GM21825 (cell line): ENCODE results near the gene AP1G2.
"Not testable (repeated sequence)": the region's sequence is repeated elsewhere in the genome, so short reads cannot be mapped to it uniquely, and the experiment has no call there.

ENCODE experiments used
- ATAC-seq: cut with Tn5 transposase; IDR thresholded peaks from one replicate; pipeline ENCODE4 v1.9.1; 2021; ENCODE audit warnings: mild to moderate bottlenecking, moderate library complexity; ENCODE audit not compliant: unreplicated experiment

Gene AP1G2, protein sequence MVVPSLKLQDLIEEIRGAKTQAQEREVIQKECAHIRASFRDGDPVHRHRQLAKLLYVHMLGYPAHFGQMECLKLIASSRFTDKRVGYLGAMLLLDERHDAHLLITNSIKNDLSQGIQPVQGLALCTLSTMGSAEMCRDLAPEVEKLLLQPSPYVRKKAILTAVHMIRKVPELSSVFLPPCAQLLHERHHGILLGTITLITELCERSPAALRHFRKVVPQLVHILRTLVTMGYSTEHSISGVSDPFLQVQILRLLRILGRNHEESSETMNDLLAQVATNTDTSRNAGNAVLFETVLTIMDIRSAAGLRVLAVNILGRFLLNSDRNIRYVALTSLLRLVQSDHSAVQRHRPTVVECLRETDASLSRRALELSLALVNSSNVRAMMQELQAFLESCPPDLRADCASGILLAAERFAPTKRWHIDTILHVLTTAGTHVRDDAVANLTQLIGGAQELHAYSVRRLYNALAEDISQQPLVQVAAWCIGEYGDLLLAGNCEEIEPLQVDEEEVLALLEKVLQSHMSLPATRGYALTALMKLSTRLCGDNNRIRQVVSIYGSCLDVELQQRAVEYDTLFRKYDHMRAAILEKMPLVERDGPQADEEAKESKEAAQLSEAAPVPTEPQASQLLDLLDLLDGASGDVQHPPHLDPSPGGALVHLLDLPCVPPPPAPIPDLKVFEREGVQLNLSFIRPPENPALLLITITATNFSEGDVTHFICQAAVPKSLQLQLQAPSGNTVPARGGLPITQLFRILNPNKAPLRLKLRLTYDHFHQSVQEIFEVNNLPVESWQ

DNA sequence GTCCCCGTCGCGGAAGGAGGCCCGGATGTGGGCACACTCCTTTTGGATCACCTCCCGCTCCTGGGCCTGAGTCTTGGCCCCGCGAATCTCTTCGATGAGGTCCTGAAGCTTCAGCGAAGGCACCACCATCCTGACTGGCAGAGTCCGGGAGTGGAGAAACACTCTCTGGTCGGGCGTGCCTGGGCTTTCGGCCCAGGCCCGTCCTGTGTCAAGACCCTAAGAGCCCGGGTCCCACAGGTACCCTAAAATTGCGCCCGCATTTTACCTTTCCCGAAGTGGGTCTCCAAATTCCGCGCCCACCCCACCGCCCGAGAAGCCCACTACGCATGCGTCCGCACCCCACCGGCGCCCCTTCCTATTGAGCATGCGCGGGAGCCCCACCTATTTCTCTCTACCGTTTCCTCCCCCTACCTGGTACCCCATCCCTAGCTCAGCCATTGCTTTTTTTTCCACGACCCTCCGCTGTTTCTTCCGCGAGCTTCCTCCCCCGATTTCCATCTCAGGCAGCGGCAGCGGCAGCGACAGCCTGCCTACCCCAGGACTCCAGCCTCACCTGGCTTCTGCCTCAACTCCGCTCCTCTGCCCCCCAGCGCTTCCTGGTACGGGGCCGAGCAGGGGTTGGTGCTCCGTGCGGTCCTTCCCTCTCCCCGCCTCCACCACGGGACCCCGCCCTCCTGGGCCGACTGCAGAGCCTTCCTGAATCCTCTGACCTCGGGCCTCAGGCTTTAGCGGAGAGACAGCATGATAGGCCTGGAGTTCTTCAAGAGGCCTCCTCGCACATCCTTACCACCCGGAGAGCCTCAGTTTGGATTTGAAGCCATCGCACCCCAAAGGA, at the start of gene AP1G2:
Gene AP1G2, minus strand, starts transcription at position 606 of the 835 bp plus-strand sequence. Its CDS starts 477 bp downstream, at position 129.
- peak; percentile 81 for ATAC-seq

DNA sequence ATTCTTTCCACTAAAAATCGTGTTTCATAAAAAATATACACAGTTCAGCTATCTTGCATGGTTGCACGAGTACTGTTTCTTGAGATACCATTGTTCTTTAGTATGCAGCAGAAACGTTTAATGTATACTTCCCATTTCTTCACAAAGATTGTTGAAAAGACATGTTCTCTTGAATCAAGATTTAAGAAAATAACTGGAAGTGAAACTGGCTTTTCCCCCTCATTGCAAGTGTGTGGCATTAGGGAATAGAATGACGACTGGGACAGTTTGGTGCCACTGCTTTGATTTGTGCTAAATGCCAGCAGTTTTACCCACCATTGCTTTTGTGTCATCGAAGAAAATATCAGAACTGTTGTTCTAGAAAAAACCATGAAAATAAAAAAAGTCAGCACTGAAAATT, 48.3 kb upstream of the AP1G2 start:
- ATAC-seq = no peak

DNA sequence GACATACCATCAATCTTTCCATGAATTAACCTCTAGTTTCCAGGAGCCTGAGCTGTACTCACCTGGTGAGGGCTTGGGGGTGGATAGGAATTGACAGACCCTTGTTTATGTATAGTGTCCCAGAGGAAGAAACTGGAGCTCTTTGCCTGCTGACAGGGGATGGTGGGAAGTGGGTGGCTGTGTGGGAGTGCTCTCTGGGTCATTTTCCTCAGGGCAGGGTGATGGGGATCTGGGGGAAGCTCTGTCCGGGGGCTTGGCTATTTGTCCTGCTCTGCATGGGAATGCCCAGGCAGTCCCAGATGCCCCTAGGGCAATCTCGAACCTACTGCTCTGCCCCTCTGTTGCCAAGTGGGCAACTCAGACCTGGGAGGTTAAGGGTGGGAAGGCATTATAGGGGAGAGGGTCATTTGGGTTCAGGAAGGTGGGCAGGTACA, 46.8 kb upstream of the AP1G2 start:
- no peak for ATAC-seq

DNA sequence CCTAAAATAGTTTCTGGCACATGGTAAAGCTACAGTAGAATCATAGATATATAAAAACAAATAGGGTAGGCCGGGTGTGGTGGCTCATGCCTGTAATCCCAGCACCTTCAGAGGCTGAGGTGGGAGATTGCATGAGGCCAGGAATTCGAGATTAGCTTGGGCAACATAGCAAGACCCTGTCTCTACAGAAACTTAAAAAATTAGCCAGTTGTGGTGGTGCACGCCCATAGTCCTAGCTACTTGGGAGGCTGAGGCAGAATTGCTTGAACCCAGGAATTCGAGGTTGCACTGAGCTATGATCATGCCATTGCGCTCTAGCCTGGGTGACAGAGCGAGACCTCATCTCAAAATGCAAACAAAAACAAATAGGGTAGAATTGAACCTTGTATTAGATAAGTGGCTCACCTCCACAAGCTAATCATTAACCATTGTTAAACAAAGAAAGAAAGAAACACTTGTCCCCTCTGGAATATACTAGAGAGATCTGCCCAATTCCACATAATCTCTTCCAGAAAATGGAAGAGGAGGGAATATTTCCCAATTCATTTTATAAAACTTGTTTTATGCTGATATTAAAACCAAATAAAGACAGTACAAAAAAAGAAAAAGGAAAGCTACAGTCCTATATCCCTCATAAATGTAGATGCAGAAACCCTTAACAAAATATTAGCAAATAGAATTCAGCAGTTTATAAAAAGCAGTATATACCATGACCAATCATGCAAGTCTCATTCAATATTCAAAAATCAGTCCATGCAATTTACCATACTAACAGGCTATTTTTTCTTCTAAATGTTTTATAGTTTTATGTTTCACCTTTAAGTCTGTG, 45.9 kb upstream of the AP1G2 start:
- no peak for ATAC-seq

DNA sequence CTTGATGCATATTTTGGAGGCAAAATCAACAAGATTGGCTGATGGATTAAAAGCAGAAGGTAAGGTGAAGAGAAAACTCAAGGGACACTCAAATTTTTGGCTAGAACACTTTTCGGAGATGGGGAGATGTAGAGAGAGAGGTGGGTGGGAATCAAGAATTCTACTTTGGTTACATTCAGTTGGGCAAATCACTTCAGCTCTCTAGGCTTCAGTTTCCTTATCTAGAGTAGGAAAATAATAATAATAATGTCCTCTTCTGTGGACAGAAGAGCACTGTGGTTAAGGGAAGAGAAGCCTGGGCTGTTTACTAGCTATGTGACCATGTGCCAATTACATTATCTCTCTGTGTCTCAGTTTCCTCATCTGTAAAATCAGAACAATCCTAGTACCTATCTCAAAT, 45.2 kb upstream of the AP1G2 start:
- no peak for ATAC-seq

DNA sequence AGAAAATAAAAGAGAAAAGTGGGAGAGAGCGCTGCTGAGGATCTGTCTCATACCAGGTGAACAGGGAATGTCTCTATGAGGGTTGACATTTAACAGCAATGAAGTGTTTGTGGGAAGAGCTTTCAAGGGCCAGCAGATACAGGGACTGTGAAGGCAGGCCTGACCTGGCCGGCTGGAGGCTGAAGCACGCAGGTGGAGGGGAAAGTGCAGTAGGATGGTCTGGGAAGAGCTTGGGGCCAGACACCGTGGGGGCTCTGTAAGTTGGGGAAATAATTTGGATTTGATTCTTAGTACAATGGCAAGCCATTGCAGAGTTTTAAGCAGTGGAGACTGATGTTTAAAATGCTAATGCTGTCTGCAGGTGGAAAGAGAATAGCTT, 44.8 kb upstream of the AP1G2 start:
- ATAC-seq = no peak

DNA sequence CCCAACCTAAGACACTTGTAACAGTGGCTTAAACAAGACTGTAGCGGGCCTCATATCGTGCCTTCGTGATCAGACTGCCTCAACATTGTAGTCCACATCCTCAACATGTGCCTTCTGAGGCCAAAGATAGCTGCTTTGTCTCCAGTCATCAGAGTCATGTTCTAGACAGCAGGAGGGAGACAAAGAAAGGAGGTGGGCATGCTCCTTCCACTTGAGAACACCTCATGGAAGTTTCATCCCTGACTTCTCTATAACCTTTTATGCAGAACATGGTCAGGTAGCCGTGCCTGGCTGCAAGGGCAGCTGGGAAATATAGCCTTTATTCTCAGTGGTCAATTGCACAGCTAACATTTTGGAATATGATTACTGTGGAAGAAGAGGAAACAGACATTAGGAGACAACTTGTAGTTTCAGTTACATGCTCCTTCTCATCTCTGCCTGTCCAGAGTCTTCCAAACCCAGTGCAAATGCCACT, 43.3 kb upstream of the AP1G2 start:
- ATAC-seq = no peak

DNA sequence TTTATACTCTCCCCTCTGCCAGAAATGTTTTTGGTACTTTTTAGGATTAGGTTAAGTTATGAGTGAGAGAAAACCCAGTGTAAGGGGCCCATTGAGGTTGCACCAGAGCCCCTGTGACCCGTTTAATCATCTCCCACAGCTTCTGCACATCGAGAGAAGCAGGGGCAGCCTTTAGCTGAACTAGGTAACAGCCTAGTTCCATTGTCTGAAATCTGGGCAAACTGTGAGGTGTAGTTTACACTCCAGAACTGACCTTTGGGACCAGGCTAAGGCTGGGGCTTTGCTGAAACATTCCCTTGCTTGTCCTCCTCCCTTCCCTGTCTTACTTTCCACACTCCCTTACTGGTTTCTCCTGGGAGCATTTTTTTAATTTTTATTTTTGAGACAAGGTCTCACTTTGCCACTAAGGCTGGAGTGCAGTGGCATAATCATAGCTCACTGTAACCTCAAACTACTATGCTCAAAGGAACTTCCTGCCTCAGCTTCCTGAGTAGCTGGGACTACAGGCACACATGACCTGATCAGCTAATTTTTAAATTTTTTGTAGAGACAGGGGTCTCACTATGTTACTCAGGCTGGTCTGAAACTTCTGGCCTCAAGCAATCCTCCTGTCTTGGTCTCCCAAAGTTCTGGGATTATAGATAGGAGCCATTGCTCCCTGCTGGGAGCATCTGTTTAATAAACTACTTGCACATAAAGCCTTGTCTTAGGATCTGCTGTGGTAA, 42.7 kb upstream of the AP1G2 start:
- ATAC-seq = no peak

DNA sequence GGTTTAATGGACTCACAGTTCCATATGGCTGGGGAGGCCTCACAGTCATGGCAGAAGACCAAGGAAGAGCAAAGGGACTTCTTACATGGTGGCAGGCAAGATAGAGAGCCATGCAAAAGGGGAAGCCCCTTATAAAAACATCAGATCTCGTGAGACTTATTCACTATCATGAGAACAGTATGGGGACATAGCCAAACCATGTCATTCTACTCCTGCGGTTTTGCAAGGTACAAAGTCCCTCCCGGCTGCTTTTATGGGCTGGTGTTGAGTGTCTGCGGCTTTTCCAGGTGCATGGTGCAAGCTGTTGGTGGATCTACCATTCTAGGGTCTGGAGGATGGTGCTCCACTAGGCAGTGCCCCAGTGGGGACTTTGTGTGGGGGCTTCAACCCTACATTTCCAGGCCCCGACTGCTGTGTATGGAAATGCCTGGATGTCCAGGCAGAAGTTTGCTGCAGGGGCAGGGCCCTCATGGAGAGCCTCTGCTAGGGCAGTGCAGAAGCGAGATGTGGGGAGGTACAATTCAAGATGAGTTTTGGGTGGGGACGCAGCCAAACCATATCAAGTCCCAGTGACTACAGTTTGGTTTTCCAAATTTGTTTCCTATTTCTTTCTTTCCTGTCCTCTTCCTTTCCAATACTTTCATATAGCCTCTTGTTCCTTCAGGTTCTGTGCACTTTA, 42.0 kb upstream of the AP1G2 start:
- not testable (repeated sequence) for ATAC-seq

DNA sequence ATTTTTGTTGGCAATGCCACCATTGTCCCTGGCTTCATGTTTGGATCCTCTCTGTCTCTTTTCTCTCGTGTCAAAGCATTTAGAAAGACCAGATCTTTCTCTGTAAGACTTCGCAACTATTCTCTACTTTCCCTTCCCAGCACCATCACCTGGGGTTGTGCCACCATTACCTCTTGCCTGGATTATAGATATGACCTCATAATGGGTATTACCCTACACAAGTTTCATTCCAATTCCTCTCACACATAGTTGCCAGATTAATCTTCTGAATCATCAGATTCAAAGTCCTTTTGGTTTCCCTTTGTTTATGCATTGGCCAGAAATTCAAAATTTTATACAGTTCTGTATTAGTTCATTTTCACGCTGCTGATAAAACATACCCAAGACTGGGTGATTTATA, 41.4 kb upstream of the AP1G2 start:
- no peak for ATAC-seq

DNA sequence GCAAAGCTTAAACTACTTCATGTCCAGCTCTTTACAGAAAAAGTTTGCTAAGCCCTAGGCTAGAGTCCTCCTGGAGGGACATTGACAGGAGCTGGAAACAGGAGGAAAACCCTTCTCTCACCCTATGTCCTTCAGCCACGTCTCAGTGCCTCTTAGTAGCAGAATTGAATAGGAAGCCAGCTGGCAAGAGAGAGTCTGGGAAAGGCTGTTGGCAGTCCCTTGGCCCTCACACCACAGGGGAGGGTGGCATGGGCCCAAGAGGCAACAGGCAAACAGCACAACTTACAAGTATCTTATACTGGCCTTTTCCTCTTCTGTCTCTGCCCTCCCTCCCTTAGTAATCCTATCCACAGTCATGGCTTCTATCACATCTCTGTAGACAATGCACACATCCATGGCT, 40.9 kb upstream of the AP1G2 start:
- no peak for ATAC-seq

DNA sequence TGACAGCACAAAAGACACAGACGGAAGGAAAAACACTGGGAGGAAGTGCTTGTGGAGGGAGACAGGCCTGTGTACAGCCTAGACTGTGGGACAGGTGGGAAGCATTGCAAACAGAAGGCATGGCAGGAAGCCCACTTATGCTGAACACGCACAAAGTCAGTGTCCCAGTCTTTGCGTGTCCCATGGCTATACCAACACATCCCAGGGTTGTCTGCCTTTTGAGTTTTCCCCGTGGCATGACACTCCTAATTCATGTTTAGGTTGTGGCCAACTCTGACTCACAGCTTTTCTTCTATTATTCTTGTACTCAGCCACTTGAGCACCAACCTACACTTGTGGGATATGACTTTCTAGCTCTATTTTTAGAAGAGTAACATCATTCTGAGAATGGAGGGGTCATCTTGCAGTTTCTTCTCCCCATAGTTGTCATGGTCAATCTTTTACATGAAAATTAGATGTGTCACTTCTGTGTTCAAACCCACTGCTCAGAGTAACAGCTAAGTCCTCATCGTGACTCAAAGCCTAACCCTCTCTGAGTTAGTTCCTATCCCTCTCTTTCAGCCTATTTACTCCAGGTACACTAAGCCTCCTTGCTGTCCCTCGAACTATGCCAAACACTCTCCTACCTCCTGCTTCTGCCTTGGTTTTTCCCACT, 38.5 kb upstream of the AP1G2 start:
- ATAC-seq = peak; percentile 75

DNA sequence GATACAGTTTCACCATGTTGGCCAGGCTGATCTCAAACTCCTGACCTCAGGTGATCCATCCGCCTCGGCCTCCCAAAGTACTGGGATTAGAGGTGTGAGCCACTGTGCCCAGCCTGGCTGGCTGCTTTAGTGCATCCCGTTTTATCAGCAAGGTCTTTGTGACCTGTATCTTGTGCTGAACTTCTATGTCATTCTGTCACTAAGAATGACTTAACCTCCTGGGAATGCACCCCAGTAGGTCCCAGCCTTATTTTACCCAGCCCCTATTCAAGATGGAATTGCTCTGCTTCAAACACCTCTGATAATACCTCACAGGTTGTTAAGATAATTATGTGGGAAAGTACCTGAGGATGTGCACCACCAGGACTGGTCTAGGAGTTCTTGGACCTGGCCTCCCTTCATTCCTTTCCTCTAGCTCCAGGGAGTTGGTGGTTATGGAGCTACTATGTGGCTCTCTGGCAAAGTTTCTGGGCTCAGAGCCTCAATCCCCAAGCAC, 37.1 kb upstream of the AP1G2 start:
- ATAC-seq = no peak

DNA sequence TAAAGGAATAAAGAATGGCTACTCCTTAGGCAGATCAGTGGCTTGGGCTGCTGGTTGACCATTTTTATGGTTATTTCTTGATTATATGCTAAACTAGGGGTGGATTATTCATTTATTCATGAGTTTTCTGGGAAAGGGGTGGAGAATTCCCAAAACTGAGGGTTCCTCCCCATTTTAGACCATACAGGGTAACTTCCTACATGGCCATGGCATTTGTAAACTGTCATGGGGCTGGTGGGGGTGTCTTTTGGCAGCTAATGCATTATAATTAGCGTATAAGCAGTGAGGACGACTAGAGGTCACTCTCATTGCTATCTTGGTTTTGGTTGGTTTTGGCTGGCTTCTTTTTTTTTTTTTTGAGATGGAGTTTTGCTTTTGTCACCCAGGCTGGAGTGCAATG, 36.6 kb upstream of the AP1G2 start:
- ATAC-seq = no peak

DNA sequence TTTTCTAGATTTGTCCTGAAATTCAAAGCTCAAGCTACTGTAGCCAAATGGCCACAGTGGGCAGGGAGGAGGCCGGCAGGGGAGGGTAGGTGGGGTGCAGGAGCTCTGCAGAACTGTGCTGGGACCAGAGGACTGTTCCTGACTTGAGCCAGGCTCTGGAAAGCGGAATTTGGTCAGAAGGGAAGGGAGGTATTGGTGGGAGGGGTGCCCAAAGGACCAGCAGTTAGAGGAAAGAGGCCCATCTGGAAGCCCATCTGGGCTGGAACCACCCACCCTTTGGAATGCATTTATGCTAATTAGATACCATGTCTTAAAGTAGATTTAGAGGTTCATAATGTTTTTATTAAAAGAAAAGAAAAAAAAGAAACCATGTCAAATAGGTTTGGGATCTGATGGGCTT, 35.5 kb upstream of the AP1G2 start:
- no peak for ATAC-seq

DNA sequence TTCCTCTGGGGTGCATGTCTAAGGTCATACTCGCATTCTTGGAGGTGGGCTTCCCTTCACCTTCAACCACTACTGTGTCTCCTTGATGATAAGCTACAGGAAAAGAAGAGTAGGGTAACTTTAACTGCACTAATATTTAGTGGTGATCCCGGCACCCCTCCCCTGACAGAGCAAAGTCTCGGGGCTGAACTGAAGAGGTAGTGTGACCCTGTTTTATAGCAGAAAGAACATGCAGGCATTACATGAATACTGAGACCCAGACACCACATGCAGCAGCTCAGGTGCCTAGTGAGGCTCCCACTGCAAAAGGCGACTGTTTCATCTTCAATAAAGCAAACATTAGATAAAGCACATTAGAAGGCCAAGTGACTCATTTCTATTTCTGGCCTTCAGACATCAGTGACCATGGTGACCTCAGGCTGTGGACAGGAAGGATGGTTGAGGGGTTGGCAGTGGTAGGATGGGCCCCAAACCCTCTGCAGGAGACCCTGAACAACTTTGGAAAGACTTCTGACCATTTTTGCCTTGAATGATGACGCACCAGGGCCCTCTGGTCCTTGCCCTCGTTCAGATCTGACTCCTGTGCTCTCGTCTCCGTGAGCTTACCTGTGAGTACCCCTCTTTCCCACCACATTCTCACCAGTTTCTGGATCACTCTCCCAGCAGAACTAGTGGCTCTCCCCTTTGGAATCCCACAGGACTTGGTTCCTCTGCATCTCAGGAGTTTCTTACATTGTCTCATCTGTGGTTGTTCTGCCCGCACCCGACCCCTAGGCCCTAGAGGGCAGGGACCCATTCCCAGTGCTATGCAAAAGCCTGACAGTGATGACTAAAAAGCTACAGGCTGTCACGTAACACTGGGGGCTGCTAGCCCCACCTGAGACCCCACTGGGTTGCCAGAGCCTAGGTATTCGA, 34.8 kb upstream of the AP1G2 start:
- no peak for ATAC-seq

DNA sequence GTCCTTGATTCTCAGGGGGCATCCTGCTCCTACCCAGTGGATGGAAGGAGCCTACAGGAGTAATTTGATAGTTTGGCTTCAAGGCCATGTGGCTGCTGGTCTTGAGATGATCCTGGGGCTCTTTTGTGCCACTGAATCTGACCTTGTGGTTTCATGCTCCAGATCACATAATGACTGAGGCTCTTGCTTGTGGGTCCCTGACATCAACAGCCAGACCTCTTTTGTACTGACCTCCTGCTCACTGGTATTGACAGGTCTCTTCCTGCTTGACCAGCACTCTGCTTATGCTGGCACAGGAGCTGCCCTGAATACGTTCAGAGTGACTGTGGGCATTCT, 34.2 kb upstream of the AP1G2 start:
- ATAC-seq = no peak

DNA sequence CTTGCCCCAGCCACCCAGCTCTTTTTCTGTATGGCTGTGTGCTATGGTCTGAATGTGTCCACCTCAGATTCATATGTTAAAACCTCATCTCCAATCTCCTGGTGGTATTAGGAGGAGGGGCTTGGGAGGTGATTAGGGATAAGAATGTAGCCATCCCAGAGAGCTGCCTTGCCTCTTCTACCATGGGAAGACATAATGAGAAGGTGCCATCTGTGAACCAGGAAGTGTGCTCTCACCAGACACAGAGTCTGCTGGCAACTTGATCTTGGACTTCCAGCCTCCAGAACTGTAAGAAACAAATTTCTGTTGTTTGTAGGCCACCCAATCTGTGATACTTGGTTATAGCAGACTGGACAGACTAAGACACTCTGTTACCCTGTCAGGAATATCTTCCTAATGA, 33.8 kb upstream of the AP1G2 start:
- no peak for ATAC-seq
